Muscle of leg (tissue), 11 donors: ENCODE data around the gene MYOCOS. TPM values are rescaled to one million over a fixed set of nuclear protein-coding genes. Genes with fewer than 3 reads are reported as not detected.
A peak's percentile ranks its signal among the peaks of the same experiment; 100 is the strongest.

Experiments
- DNase-seq: peaks from one replicate; pipeline ENCODE4 v3.0.0; 2013
- H3K27ac ChIP-seq: one replicate; pipeline ENCODE4 v1.5.1; 2013; ENCODE audit warnings: mild to moderate bottlenecking, low read length, control low read depth
- H3K27me3 ChIP-seq: one replicate; pipeline ENCODE4 v1.6.1; 2013; ENCODE audit warnings: low read length; ENCODE audit not compliant: control insufficient read depth, insufficient read depth
- H3K36me3 ChIP-seq: one replicate; pipeline ENCODE4 v1.6.1; 2013; ENCODE audit warnings: low read length; ENCODE audit not compliant: control insufficient read depth, insufficient read depth
- H3K4me1 ChIP-seq: one replicate; pipeline ENCODE4 v1.6.1; 2013; ENCODE audit warnings: low read length; ENCODE audit not compliant: control insufficient read depth, insufficient read depth
- H3K4me3 ChIP-seq: one replicate; pipeline ENCODE4 v1.5.1; 2013; ENCODE audit warnings: low read length, control low read depth
- H3K9me3 ChIP-seq: replicated peaks from 2 replicates; pipeline ENCODE4 v1.6.1; 2013; ENCODE audit warnings: low read depth, low read length; ENCODE audit not compliant: control insufficient read depth
- WGBS: methylation state at CpG from one replicate; pipeline ENCODE4 v1.1.5; 2013; ENCODE audit warnings: missing lambda C conversion rate; ENCODE audit not compliant: insufficient coverage; 5-methylcytosine and 5-hydroxymethylcytosine counted together
- polyA plus RNA-seq, 8 donors: library from polyadenylated mRNA; unstranded; fragments of 120-200 nt; gene quantifications; one replicate each; pipeline versions ENCODE4 v1.2.1 to v1.2.3, GENCODE V29; 2013; ENCODE audit warnings: inconsistent platforms in 1 of 8, low replicate concordance in 1 of 8; ENCODE audit not compliant: insufficient read length in 8 of 8, insufficient read depth in 1 of 8
- total RNA-seq: library from RNA; stranded (reverse); fragments of 120-200 nt; gene quantifications from one replicate; pipeline ENCODE4 v1.2.4, GENCODE V29; 2013

The MYOCOS gene
- total and polyA plus RNA-seq, 9 donors, result 0.14 to 0.16 TPM; not detected in 7

DNA sequence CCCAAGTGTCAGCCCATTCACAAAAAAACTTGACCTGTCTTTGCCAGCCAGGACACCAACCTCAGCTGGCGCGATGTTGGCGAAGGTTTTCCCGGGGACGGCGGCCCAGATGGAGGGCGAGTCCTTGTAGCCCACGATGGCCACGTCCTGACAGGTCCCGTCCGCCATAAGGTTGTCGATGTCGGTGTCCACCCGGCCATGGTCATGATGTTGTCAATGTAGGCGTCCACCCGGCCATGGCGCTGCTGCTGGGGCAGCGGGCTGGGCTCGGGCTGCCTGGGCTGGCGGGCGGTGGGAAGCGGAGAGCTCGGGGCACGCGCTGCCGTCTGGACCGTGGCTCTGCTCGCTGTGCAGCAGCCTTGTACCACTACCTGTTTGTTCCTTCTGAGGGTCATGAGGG, 48.7 kb downstream of the MYOCOS start:
- no peaks in the 10 kb centered on the region for H3K36me3 ChIP-seq
- no peaks in the 10 kb centered on the region for H3K4me1 ChIP-seq
- no peaks in the 10 kb centered on the region for H3K9me3 ChIP-seq
- no peak overlapping the region for H3K4me3 ChIP-seq
- no peak for DNase-seq
- no peak overlapping the region for H3K27ac ChIP-seq
- WGBS, result 98% methylated on average over 24 of the region's 28 CpGs
- no peaks in the 10 kb centered on the region for H3K27me3 ChIP-seq

DNA sequence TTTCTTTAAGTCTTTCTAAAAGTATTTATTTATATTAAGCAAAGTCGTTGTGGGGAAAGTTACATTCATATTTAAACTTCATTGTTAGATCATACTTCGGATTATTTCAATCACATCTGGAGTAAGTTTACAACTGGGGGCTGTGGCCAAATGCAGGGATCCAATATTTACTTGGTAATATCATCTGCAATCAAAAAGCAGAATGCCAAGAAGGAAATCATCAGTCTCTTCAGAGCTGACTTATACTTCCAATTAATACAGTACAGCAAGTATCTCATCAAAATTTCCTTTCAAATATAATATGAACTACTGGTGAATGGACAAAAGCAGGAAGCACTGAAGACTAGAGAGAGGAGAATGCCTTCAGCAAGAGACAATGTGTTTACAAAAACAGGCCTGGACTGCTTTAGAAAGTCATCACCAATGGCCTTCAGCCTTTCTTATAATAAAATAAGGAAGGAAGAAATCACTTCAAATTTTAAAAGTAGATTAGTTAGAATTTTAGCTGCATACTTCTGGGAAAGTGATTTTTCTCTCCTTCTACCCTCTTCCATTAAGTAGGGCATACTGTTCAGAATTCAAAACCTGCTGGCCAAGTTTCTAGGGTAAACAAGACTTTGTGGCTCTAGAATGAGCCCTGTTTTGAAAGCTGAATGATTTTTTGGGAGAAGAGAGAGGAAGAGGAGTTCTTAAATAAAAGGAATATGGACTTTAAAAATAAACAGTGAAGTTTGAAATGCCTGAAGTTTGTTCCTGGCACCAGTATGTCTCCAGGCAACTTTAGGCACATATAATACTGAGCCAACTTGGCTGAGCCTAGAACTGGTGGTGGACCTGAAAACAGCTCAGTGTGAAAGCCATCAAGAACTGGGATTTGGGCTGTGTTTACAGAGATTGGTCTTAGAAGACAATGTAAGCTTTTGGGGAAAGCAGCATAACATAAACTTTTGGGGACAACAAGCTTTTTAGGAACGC, 52.7 kb downstream of the MYOCOS start:
- Histone ChIP-seq H3K9me3 (no peaks in the 10 kb centered on the region), H3K4me1 (no peaks in the 10 kb centered on the region), H3K27ac (peak overlapping the region; percentile 70), H3K27me3 (no peaks in the 10 kb centered on the region), H3K36me3 (no peaks in the 10 kb centered on the region), H3K4me3 (no peak overlapping the region)
- peak; percentile 82 for DNase-seq
- WGBS, result 100% methylated on average over 1 of the region's 3 CpGs

Other genes with a start within 250 kb of the MYOCOS start
- gene PRRC2C, start 136.7 kb upstream of the MYOCOS start, total RNA-seq, result 43.1 TPM
- 10 to 100 TPM; 52.5 to 82.0 (median 67.3) TPM for gene PRRC2C, start 136.7 kb upstream of the MYOCOS start, polyA plus RNA-seq
- 9.7 TPM for gene MYOC, start 30.4 kb downstream of the MYOCOS start, total RNA-seq
- 1 to 10 TPM; 1.6 to 6.5 (median 5.1) TPM for gene MYOC, start 30.4 kb downstream of the MYOCOS start, polyA plus RNA-seq
- gene VAMP4, start 119.8 kb downstream of the MYOCOS start, total RNA-seq, result 5.5 TPM
- 10 to 100 TPM in 3 of 8 donors, 1 to 10 TPM in 5; 7.7 to 11.7 (median 8.4) TPM for gene VAMP4, start 119.8 kb downstream of the MYOCOS start, polyA plus RNA-seq
- gene METTL13, start 159.4 kb downstream of the MYOCOS start, total RNA-seq, result 16.3 TPM
- 10 to 100 TPM; 20.2 to 27.9 (median 23.5) TPM for gene METTL13, start 159.4 kb downstream of the MYOCOS start, polyA plus RNA-seq
- gene DNM3, start 219.3 kb downstream of the MYOCOS start, total RNA-seq, result 7.0 TPM
- 1 to 10 TPM; 2.2 to 6.3 (median 3.9) TPM for gene DNM3, start 219.3 kb downstream of the MYOCOS start, polyA plus RNA-seq